Midbrain (tissue), 1 donor: ENCODE data around the gene JAKMIP3.

ENCODE experiments used
- DNase-seq: peaks from one replicate; lab custom pipeline; 2025; lab: John Stamatoyannopoulos, UW

Gene JAKMIP3

GRCh38 chr10:132043861-132044695 is 21.7 kb upstream of the JAKMIP3 start:
- DNase-seq, result no peak

GRCh38 chr10:132044803-132045202 is 20.9 kb upstream of the JAKMIP3 start:
- DNase-seq, result peak; percentile 40

GRCh38 chr10:132045324-132045723 is 20.4 kb upstream of the JAKMIP3 start:
- no peak for DNase-seq

- DNase-seq, result no peak
Measured at GRCh38 chr10:132047575-132048293, 18.0 kb upstream of the JAKMIP3 start.

GRCh38 chr10:132048294-132048667 is 17.5 kb upstream of the JAKMIP3 start:
- no peak for DNase-seq

- DNase-seq, result no peak
Measured at GRCh38 chr10:132050191-132050590, 15.6 kb upstream of the JAKMIP3 start.

GRCh38 chr10:132052124-132052523 is 13.6 kb upstream of the JAKMIP3 start:
- DNase-seq, result no peak

GRCh38 chr10:132054564-132054963 is 11.2 kb upstream of the JAKMIP3 start:
- DNase-seq, result no peak

- DNase-seq, result no peak
Measured at GRCh38 chr10:132055616-132056015, 10.1 kb upstream of the JAKMIP3 start.

GRCh38 chr10:132056663-132057062 is 9.1 kb upstream of the JAKMIP3 start:
- DNase-seq, result no peak

GRCh38 chr10:132057191-132057681 is 8.5 kb upstream of the JAKMIP3 start:
- DNase-seq, result no peak

- DNase-seq, result no peak
Measured at GRCh38 chr10:132058111-132058745, 7.5 kb upstream of the JAKMIP3 start.

- no peak for DNase-seq
Measured at GRCh38 chr10:132058793-132059759, 6.7 kb upstream of the JAKMIP3 start.

GRCh38 chr10:132059760-132060508 is 5.8 kb upstream of the JAKMIP3 start:
- DNase-seq, result peak; percentile 33

- no peak for DNase-seq
Measured at GRCh38 chr10:132061030-132061429, 4.7 kb upstream of the JAKMIP3 start.

- no peak for DNase-seq
Measured at GRCh38 chr10:132061465-132061864, 4.3 kb upstream of the JAKMIP3 start.

- no peak for DNase-seq
Measured at GRCh38 chr10:132062116-132062515, 3.6 kb upstream of the JAKMIP3 start.

GRCh38 chr10:132062641-132063390 is 2.9 kb upstream of the JAKMIP3 start:
- peak; percentile 8 for DNase-seq

- DNase-seq, result peak; percentile 15
Measured at GRCh38 chr10:132063432-132063831, 2.3 kb upstream of the JAKMIP3 start.
